Activated naive CD4-positive, alpha-beta T cell treated with anti-CD3 and anti-CD28 coated beads, Interleukin-2, amount 50 U/mL, for 24 hours (primary cell): ENCODE results near the gene ASTN1.

Experiments
- H3K27ac Mint-ChIP-seq: one replicate; pipeline ENCODE4 v1.8.0; 2021; ENCODE audit warnings: mild to moderate bottlenecking, mixed read lengths
- H3K27me3 Mint-ChIP-seq: one replicate; pipeline ENCODE4 v1.8.0; 2021; ENCODE audit warnings: mixed read lengths
- H3K36me3 Mint-ChIP-seq: one replicate; pipeline ENCODE4 v1.8.0; 2021; ENCODE audit warnings: mixed read lengths
- H3K4me1 Mint-ChIP-seq: one replicate; pipeline ENCODE4 v1.8.0; 2021; ENCODE audit warnings: mixed read lengths
- H3K4me3 Mint-ChIP-seq: one replicate; pipeline ENCODE4 v1.8.0; 2021; ENCODE audit warnings: mild to moderate bottlenecking, mixed read lengths
- H3K9me3 Mint-ChIP-seq: one replicate; pipeline ENCODE4 v1.8.0; 2021; ENCODE audit warnings: mixed read lengths

Gene ASTN1

GRCh38 chr1:176884911-176885310, 279.6 kb downstream of the ASTN1 start:
- no peaks in the 10 kb centered on the region for H3K36me3 Mint-ChIP-seq
- H3K27ac Mint-ChIP-seq: no peak overlapping the region

DNA sequence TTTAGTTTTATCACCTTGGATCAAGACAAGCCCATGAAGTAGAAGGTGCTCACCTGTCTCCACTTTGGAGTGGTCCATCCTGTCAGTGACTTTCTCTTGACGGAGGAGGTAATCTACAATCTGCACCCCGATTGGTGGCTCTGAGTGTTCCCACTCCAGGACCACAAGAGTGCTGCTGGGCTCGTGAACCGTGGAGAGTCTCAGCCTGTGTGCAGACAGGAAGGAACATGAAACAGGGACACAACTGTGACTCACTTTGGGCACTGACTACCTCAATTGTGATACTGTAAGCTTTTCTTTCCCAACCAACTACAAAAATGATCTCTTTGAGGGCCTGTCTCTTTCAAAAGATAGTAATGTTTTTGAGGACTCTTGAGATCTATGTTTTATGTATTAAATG, 280.2 kb downstream of the ASTN1 start:
- H3K27ac Mint-ChIP-seq: no peak overlapping the region
- no peaks in the 10 kb centered on the region for H3K4me1 Mint-ChIP-seq
- peaks cover 4% of the 10 kb centered on the region for H3K27me3 Mint-ChIP-seq
- no peak overlapping the region for H3K4me3 Mint-ChIP-seq
- H3K36me3 Mint-ChIP-seq: no peaks in the 10 kb centered on the region
- no peaks in the 10 kb centered on the region for H3K9me3 Mint-ChIP-seq

More at GRCh38 chr1:176884911-176885310, 279.6 kb downstream of the ASTN1 start:
- Mint-ChIP-seq H3K4me1 (no peaks in the 10 kb centered on the region), H3K4me3 (no peak overlapping the region), H3K9me3 (peaks cover 1% of the 10 kb centered on the region), H3K27me3 (peaks cover 4% of the 10 kb centered on the region)

DNA sequence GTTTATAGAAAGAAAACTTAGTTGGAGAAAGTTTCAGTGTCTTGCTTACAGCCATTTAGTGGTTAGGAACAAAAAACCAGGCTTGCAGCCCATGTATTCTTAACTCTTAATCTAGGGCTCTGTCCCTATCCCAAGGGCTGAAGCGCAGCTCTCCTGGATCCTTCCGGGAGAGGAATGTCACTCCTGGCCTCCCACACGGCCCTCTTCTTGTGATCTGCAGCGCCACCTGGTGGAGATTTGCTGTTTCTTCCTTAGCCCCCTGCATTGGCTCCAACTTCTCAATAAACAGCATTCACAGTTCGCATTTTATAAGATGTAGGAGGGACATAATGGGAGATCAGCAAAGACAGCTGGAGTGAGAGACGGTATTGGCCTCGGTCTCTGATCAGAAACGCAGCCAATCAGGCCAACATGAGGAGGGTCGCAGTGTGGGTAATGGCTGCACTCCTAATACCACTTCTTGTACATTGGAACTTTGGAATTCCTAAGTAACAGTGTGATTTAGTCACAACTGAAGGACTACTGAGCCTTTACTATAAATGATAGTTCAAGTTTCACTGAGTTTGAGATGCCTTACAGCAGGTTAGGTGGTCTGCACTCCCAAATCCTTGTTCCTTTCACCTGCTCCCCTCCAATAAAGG, 283.4 kb downstream of the ASTN1 start:
- no peak overlapping the region for H3K4me3 Mint-ChIP-seq
- H3K27me3 Mint-ChIP-seq: peaks cover 2% of the 10 kb centered on the region
- H3K36me3 Mint-ChIP-seq: no peaks in the 10 kb centered on the region
- no peak overlapping the region for H3K27ac Mint-ChIP-seq
- H3K4me1 Mint-ChIP-seq: no peaks in the 10 kb centered on the region
- no peaks in the 10 kb centered on the region for H3K9me3 Mint-ChIP-seq

DNA sequence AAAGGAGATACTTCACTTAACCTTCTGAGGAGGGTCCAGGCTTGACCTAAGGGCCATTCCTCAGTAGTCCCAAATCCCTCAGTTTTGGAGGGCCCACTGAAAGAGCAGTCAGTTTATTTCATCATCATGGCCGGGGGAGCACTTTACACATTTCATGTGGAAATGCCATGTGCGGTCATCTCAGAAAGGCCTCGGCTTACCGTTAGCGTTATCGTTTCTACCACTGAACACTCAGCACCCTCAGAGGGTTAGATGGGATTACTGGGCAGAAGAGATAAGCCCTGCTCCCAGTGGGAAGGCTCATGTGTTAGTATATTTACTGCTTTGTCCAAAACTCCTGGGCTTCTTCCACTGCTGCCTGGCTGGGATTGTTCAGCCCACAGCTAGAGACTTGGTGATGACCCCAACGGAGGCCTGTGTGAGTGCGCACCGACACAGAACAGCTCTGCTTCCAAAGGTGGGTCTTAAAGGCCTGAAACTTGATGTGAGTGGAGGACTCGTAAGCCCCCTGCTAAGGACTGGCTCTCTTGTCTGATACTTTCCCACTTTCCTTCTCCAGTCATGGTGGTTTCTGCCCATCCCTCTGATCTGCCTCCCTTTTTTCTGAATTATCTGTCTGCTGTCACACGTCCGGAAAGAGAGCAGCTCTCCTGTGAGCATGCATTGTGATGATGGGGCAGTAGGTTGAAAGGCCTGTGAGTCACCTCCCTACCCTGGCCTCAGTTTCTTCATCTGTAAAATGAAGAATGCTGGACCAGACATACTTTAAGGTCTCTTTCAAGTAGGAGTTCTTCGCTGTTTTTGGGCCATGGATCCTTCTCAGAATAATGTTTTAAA, 284.5 kb downstream of the ASTN1 start:
- Mint-ChIP-seq H3K4me1 (no peaks in the 10 kb centered on the region), H3K4me3 (no peak overlapping the region), H3K27ac (no peak overlapping the region), H3K9me3 (no peaks in the 10 kb centered on the region), H3K36me3 (no peaks in the 10 kb centered on the region), H3K27me3 (peaks cover 2% of the 10 kb centered on the region)

GRCh38 chr1:176878750-176879536, 285.6 kb downstream of the ASTN1 start:
- Mint-ChIP-seq H3K27ac (no peak overlapping the region), H3K27me3 (peaks cover 2% of the 10 kb centered on the region), H3K4me3 (no peak overlapping the region), H3K36me3 (no peaks in the 10 kb centered on the region), H3K9me3 (no peaks in the 10 kb centered on the region), H3K4me1 (no peaks in the 10 kb centered on the region)

DNA sequence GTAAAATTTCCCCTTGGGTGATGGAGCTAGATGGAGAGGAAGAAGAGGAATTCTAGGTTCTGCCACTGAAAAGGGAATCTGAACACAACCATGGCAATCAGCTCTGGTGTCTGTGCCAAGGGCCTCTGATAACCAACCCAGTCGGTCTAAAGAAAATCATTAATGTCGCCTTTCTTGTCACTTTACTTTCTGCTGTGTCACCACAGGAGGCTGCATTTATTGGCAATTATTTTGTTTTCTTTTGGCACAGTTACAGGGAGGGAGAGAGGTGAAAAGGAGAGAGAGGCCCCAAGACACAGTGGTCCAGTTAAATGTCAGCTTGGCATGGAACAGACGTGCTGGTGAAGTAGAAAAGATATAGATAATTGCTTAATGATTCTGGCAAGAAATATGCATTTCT, 287.0 kb downstream of the ASTN1 start:
- no peaks in the 10 kb centered on the region for H3K9me3 Mint-ChIP-seq
- no peaks in the 10 kb centered on the region for H3K4me1 Mint-ChIP-seq
- H3K36me3 Mint-ChIP-seq: no peaks in the 10 kb centered on the region

GRCh38 chr1:176876966-176877515, 287.5 kb downstream of the ASTN1 start:
- Mint-ChIP-seq H3K27ac (no peak overlapping the region), H3K4me3 (no peak overlapping the region), H3K9me3 (no peaks in the 10 kb centered on the region), H3K4me1 (no peaks in the 10 kb centered on the region), H3K36me3 (no peaks in the 10 kb centered on the region), H3K27me3 (peaks cover 2% of the 10 kb centered on the region)

More for the DNA sequence above, 287.0 kb downstream of the ASTN1 start:
- Mint-ChIP-seq H3K27me3 (peaks cover 2% of the 10 kb centered on the region), H3K27ac (no peak overlapping the region), H3K4me3 (no peak overlapping the region)

DNA sequence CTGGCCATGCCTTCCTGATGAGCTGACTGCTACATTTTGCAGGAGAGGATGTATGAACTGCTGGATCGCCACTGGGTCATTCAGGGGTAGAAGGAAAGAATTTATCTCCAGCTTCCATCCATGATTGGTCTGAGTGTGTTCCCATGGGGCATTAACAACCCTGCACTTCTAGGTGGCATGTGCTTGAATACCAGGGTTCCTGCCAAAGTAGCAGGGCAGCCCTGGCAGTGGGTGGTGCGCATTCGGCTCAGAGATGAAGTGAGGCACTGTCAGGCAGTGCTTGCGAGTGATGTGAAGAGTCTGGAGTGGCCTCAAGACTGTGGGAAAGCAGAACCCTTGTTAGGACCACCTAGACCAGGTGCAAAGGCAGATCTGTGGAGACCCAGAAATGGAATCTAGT, 294.9 kb downstream of the ASTN1 start:
- H3K9me3 Mint-ChIP-seq: no peaks in the 10 kb centered on the region
- no peaks in the 10 kb centered on the region for H3K4me1 Mint-ChIP-seq
- H3K27ac Mint-ChIP-seq: no peak overlapping the region
- no peaks in the 10 kb centered on the region for H3K36me3 Mint-ChIP-seq
- no peaks in the 10 kb centered on the region for H3K27me3 Mint-ChIP-seq
- no peak overlapping the region for H3K4me3 Mint-ChIP-seq

DNA sequence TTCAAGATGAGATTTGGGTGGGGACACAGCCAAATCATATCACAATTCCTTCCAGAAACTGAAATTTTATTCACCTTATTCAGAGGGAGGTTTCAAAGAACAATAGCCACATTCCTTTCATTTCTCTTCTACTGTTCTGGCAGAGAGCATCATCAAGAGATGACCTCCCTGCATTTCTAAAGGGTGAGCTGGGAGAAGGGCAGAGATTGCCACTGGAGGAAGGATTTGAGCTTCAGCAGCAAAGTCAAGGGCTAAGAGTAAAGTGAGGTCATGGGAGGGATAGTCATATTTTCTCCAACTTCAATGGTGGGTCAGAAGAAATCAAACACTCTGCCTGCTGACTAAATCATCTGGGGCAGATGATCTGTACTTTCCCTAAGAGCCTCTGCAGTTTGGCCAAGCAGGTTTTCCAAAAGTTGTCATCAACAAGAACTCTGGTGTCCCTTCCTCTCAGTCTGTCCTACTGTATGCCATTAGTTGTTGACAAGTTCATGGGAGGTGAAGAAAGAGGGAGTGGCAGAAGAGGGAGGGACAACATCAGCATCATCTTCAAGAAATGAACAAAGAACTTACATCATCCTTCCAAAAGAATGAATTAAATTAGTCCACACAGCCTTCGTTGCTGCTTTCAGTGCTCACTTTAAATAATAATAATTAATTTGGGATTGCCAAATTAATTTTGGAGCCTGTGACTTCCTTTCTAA, 298.3 kb downstream of the ASTN1 start:
- Mint-ChIP-seq H3K4me1 (no peaks in the 10 kb centered on the region), H3K27ac (no peak overlapping the region), H3K36me3 (no peaks in the 10 kb centered on the region), H3K4me3 (no peak overlapping the region), H3K27me3 (no peaks in the 10 kb centered on the region), H3K9me3 (peaks cover 6% of the 10 kb centered on the region)

GRCh38 chr1:176864211-176864610, 300.3 kb downstream of the ASTN1 start:
- Mint-ChIP-seq H3K4me1 (no peaks in the 10 kb centered on the region), H3K9me3 (peaks cover 6% of the 10 kb centered on the region), H3K27ac (no peak overlapping the region), H3K27me3 (no peaks in the 10 kb centered on the region), H3K36me3 (no peaks in the 10 kb centered on the region), H3K4me3 (no peak overlapping the region)

DNA sequence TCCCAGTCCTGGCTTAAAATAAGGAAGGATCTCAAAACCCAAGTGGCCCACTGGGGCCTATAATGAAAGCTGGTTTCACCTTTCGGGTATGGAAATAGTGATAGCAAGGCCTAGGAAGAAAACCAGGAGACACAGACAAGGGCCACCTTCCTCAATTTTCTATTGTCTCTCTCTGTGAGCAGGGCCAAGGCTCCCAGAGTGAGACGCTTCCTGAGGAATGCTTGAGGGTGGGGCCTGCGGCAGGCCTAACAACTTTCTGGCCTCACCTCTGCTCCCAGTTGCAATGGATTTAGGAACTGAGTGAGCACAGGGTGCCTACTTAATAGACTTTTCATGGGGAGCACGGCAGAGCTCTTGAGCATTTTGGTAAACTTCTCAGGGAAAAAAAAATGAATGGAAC, 300.9 kb downstream of the ASTN1 start:
- H3K27ac Mint-ChIP-seq: no peak overlapping the region
- no peak overlapping the region for H3K4me3 Mint-ChIP-seq
- peaks cover 6% of the 10 kb centered on the region for H3K9me3 Mint-ChIP-seq
- H3K36me3 Mint-ChIP-seq: no peaks in the 10 kb centered on the region
- no peaks in the 10 kb centered on the region for H3K27me3 Mint-ChIP-seq
- H3K4me1 Mint-ChIP-seq: no peaks in the 10 kb centered on the region

- H3K27ac Mint-ChIP-seq: no peak overlapping the region
- H3K27me3 Mint-ChIP-seq: peaks cover 5% of the 10 kb centered on the region
- H3K4me1 Mint-ChIP-seq: no peaks in the 10 kb centered on the region
- peaks cover 6% of the 10 kb centered on the region for H3K9me3 Mint-ChIP-seq
- H3K4me3 Mint-ChIP-seq: no peak overlapping the region
- H3K36me3 Mint-ChIP-seq: no peaks in the 10 kb centered on the region
These were observed 306.0 kb downstream of the ASTN1 start for GRCh38 chr1:176858433-176858916.

DNA sequence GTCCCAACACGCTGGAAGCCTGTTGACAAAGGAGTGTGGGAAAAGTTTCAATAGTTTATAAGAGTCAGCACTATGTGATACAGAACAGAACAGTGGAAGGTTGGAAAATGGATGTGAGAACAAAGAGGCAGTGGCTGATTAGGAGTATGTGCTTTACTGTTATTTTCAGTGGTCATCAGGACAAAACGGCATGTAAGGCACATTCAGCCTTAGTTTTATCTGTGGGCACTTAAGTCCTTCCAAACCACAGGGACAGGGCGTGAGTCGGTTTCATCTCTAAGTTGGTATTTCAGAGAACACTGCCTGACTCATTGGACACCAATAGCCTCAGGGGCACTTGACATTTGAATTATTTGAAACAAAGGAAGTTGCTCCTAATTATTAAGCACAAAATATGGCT, 306.9 kb downstream of the ASTN1 start:
- peaks cover 5% of the 10 kb centered on the region for H3K27me3 Mint-ChIP-seq
- no peak overlapping the region for H3K4me3 Mint-ChIP-seq
- no peaks in the 10 kb centered on the region for H3K36me3 Mint-ChIP-seq
- peaks cover 6% of the 10 kb centered on the region for H3K9me3 Mint-ChIP-seq
- H3K4me1 Mint-ChIP-seq: no peaks in the 10 kb centered on the region
- no peak overlapping the region for H3K27ac Mint-ChIP-seq

- H3K4me3 Mint-ChIP-seq: no peak overlapping the region
- H3K36me3 Mint-ChIP-seq: no peaks in the 10 kb centered on the region
- H3K4me1 Mint-ChIP-seq: no peaks in the 10 kb centered on the region
- no peak overlapping the region for H3K27ac Mint-ChIP-seq
- peaks cover 6% of the 10 kb centered on the region for H3K27me3 Mint-ChIP-seq
- no peaks in the 10 kb centered on the region for H3K9me3 Mint-ChIP-seq
These were observed 309.5 kb downstream of the ASTN1 start for GRCh38 chr1:176854758-176855745.
